H1 (cell line): ENCODE results near the gene OR5A1. TPM values are rescaled to one million over a fixed set of nuclear protein-coding genes. Genes with fewer than 3 reads are reported as not detected.

Experiments
- CTCF ChIA-PET: fragments of 300-600 bp; sonication (Branson Sonifier 250); formaldehyde crosslinking; loops from one replicate; lab custom pipeline; 2021; ENCODE audit not compliant: partially characterized antibody; lab: Charles Lee
- POLR2A ChIA-PET: fragments of 300-600 bp; sonication (Branson Sonifier 250); formaldehyde crosslinking; loops from one replicate; lab custom pipeline; 2021; ENCODE audit warnings: inconsistent platforms; ENCODE audit not compliant: partially characterized antibody; lab: Charles Lee
- DNase-seq, 2 experiments: peaks; one replicate each; pipeline versions ENCODE4 v3.0.0 to v3.0.0-alpha.2; 2010 to 2022; ENCODE audit warnings: low spot score in 2 of 2, low read depth in 1 of 2, mixed read lengths in 1 of 2
- FAIRE-seq: peaks from 2 replicates; lab custom pipeline; 2011; peaks lifted over from hg19 to GRCh38; lab: Jason Lieb, UNC
- H2AFZ ChIP-seq: 2 replicates; pipeline ENCODE4 v1.8.1; 2012; ENCODE audit warnings: low read length, inconsistent platforms
- H2AK5ac ChIP-seq: 2 replicates; pipeline ENCODE4 v1.6.1; 2013; ENCODE audit warnings: low read depth, low read length
- H2BK120ac ChIP-seq: replicated peaks from 2 replicates; pipeline ENCODE3; 2013; ENCODE audit warnings: low read depth, low read length, inconsistent platforms
- H2BK12ac ChIP-seq: 2 replicates; pipeline ENCODE4 v1.6.1; 2013; ENCODE audit warnings: low read depth, low read length
- H2BK15ac ChIP-seq: 2 replicates; pipeline ENCODE4 v1.6.1; 2013; ENCODE audit warnings: low read length
- H2BK20ac ChIP-seq: 2 replicates; pipeline ENCODE4 v1.6.1; 2013; ENCODE audit warnings: low read length
- H2BK5ac ChIP-seq: 2 replicates; pipeline ENCODE4 v1.6.1; 2013; ENCODE audit warnings: low read depth, low read length
- H3K14ac ChIP-seq: 2 replicates; pipeline ENCODE4 v1.6.1; 2013; ENCODE audit warnings: inconsistent platforms; ENCODE audit not compliant: insufficient read length
- H3K18ac ChIP-seq: 2 replicates; pipeline ENCODE4 v1.6.1; 2013; ENCODE audit warnings: low read length; ENCODE audit errors: extremely low read depth
- H3K23ac ChIP-seq: 2 replicates; pipeline ENCODE4 v1.6.1; 2013; ENCODE audit warnings: inconsistent platforms; ENCODE audit not compliant: insufficient read length
- H3K23me2 ChIP-seq: 2 replicates; pipeline ENCODE4 v1.6.1; 2013; ENCODE audit warnings: low read depth, low read length
- H3K27ac ChIP-seq: 2 replicates; pipeline ENCODE4 v1.6.1; 2011; ENCODE audit warnings: low read depth, low read length, inconsistent platforms
- H3K27me3 ChIP-seq, 4 experiments: replicated peaks in 1 of 4; 1 replicate in 1 of 4; 2 replicates in 3 of 4; pipeline versions ENCODE4 v1.6.1 to v1.8.1; 2011 to 2013; ENCODE audit warnings: low read length in 3 of 4, mild to moderate bottlenecking in 3 of 4, inconsistent platforms in 2 of 4, mixed read lengths in 2 of 4, moderate library complexity in 1 of 4; ENCODE audit not compliant: control insufficient read depth in 3 of 4, insufficient read depth in 3 of 4; ENCODE audit errors: extremely low read depth in 1 of 4
- H3K36me3 ChIP-seq, 4 experiments: 2 replicates each; pipeline versions ENCODE4 v1.6.1 to v1.8.1; 2011 to 2013; ENCODE audit warnings: mild to moderate bottlenecking in 4 of 4, low read length in 3 of 4, moderate library complexity in 2 of 4, control low read depth in 1 of 4, inconsistent platforms in 1 of 4; ENCODE audit not compliant: insufficient read depth in 4 of 4, control insufficient read depth in 2 of 4
- H3K4ac ChIP-seq: replicated peaks from 2 replicates; pipeline ENCODE3; 2013; ENCODE audit warnings: low read length, low read depth, mixed read lengths, inconsistent platforms; ENCODE audit not compliant: insufficient read length
- H3K4me1 ChIP-seq, 4 experiments: replicated peaks in 1 of 4; 1 replicate in 1 of 4; 2 replicates in 3 of 4; pipeline versions ENCODE4 v1.6.1 to v1.8.1; 2011 to 2013; ENCODE audit warnings: low read length in 3 of 4, inconsistent platforms in 2 of 4, mixed read lengths in 1 of 4; ENCODE audit not compliant: insufficient read depth in 4 of 4, control insufficient read depth in 3 of 4
- H3K4me2 ChIP-seq, 2 experiments: 2 replicates each; pipeline versions ENCODE4 v1.6.1 to v1.8.1; 2011 to 2013; ENCODE audit warnings: low read depth in 2 of 2, low read length in 2 of 2, control low read depth in 1 of 2, inconsistent platforms in 1 of 2, mild to moderate bottlenecking in 1 of 2; ENCODE audit not compliant: insufficient read depth in 1 of 2
- H3K4me3 ChIP-seq, 4 experiments: fragments of 200-600, 300-600 bp in 1 of 4; sonication (generic), shearing (Covaris generic), sonication (Bioruptor Twin) in 1 of 4; 2 replicates each; pipeline versions ENCODE4 v1.5.1 to v1.8.1; 2011 to 2016; ENCODE audit warnings: low read length in 4 of 4, low read depth in 3 of 4, control low read depth in 2 of 4, inconsistent platforms in 2 of 4, mild to moderate bottlenecking in 2 of 4, mixed read lengths in 1 of 4, moderate library complexity in 1 of 4; ENCODE audit not compliant: insufficient read depth in 2 of 4; ENCODE audit errors: extremely low read depth in 1 of 4
- H3K56ac ChIP-seq: replicated peaks from 2 replicates; pipeline ENCODE3; 2013; ENCODE audit warnings: low read depth, mild to moderate bottlenecking, mixed read lengths, low read length, inconsistent platforms; ENCODE audit not compliant: insufficient read length
- H3K79me1 ChIP-seq: 2 replicates; pipeline ENCODE4 v1.6.1; 2013; ENCODE audit warnings: low read depth, low read length, control low read depth
- H3K79me2 ChIP-seq, 2 experiments: 2 replicates each; pipeline versions ENCODE4 v1.6.1 to v1.8.1; 2012 to 2013; ENCODE audit warnings: low read length in 2 of 2, mild to moderate bottlenecking in 2 of 2, inconsistent platforms in 1 of 2; ENCODE audit not compliant: insufficient read depth in 2 of 2, control insufficient read depth in 1 of 2
- H3K9ac ChIP-seq, 4 experiments: replicated peaks in 1 of 4; 1 replicate in 1 of 4; 2 replicates in 3 of 4; pipeline versions ENCODE4 v1.6.1 to v1.8.1; 2011 to 2013; ENCODE audit warnings: low read depth in 3 of 4, low read length in 3 of 4, control low read depth in 2 of 4, mild to moderate bottlenecking in 2 of 4, moderate library complexity in 2 of 4, inconsistent platforms in 1 of 4; ENCODE audit errors: extremely low read depth in 1 of 4
- H3K9me3 ChIP-seq, 2 experiments: 2 replicates each; pipeline versions ENCODE4 v1.6.1 to v1.8.1; 2012 to 2013; ENCODE audit warnings: mild to moderate bottlenecking in 2 of 2, moderate library complexity in 2 of 2, control low read depth in 1 of 2, inconsistent platforms in 1 of 2, low read depth in 1 of 2, low read length in 1 of 2, mixed read lengths in 1 of 2; ENCODE audit not compliant: insufficient read depth in 2 of 2
- H4K20me1 ChIP-seq, 2 experiments: replicated peaks in 1 of 2; 2 replicates each; pipeline versions ENCODE3 to v1.8.1; 2011 to 2013; ENCODE audit warnings: inconsistent platforms in 2 of 2, low read length in 2 of 2, mild to moderate bottlenecking in 1 of 2; ENCODE audit not compliant: insufficient read depth in 2 of 2, control insufficient read depth in 1 of 2
- H4K5ac ChIP-seq: 2 replicates; pipeline ENCODE4 v1.6.1; 2013; ENCODE audit warnings: low read length, low read depth, mixed read lengths, inconsistent platforms; ENCODE audit not compliant: insufficient read length
- H4K8ac ChIP-seq: 2 replicates; pipeline ENCODE4 v1.8.0; 2013; ENCODE audit warnings: mild to moderate bottlenecking, moderate library complexity, low read length, inconsistent platforms; ENCODE audit not compliant: insufficient read depth; ENCODE audit errors: extremely low read depth
- H4K91ac ChIP-seq: replicated peaks from 2 replicates; pipeline ENCODE3; 2013; ENCODE audit warnings: low read length, mixed read lengths, inconsistent platforms; ENCODE audit not compliant: insufficient read length
- CTCF ChIP-seq, 3 experiments: IDR thresholded peaks; 1 replicate in 2 of 3; 2 replicates in 1 of 3; pipeline versions ENCODE4 v1.5.1 to v1.6.1; 2011; ENCODE audit warnings: low read length in 3 of 3, mild to moderate bottlenecking in 3 of 3, inconsistent platforms in 2 of 3, low read depth in 1 of 3, moderate library complexity in 1 of 3; ENCODE audit not compliant: insufficient read depth in 1 of 3; ENCODE audit errors: control extremely low read depth in 1 of 3
- KDM1A ChIP-seq: fragments of 200-600, 300-600 bp; sonication (generic); IDR thresholded peaks from 2 replicates; pipeline ENCODE4 v1.7.1; 2016; ENCODE audit warnings: mild to moderate bottlenecking, low read length, borderline replicate concordance
- MAX ChIP-seq: IDR thresholded peaks from 2 replicates; pipeline ENCODE4 v1.6.1; 2012; ENCODE audit warnings: inconsistent platforms
- POU5F1 ChIP-seq: IDR thresholded peaks from 2 replicates; pipeline ENCODE4 v1.6.1; 2011; ENCODE audit warnings: low read depth, mild to moderate bottlenecking, low read length, moderate library complexity
- RBBP5 ChIP-seq: IDR thresholded peaks from 2 replicates; pipeline ENCODE4 v1.7.1; 2012; ENCODE audit warnings: low read depth, mild to moderate bottlenecking, inconsistent platforms, low read length, moderate library complexity, borderline replicate concordance
- SAP30 ChIP-seq: fragments of 300-600 bp; sonication (generic); IDR thresholded peaks from 2 replicates; pipeline ENCODE4 v1.7.1; 2012; ENCODE audit warnings: low read length, moderate library complexity, mild to moderate bottlenecking, inconsistent platforms; ENCODE audit not compliant: insufficient read depth, insufficient replicate concordance
- SIRT6 ChIP-seq: IDR thresholded peaks from one replicate; pipeline ENCODE4 v1.7.1; 2012; ENCODE audit warnings: low read length, inconsistent platforms
- SP4 ChIP-seq: IDR thresholded peaks from 2 replicates; pipeline ENCODE4 v1.6.1; 2012; ENCODE audit warnings: low read length, inconsistent platforms
- ZNF274 ChIP-seq: IDR thresholded peaks from 2 replicates; pipeline ENCODE4 v1.7.0; 2012; ENCODE audit warnings: low read length, borderline replicate concordance; ENCODE audit errors: extremely low read depth
- WGBS, 2 experiments: shearing (Covaris generic) in 1 of 2; methylation state at CpG; one replicate each; pipeline versions ENCODE4 v1.1.6 to v1.1.7; 2013 to 2015; ENCODE audit warnings: low lambda C conversion rate in 2 of 2, mixed read lengths in 2 of 2, inconsistent platforms in 1 of 2, low coverage in 1 of 2, missing lambda C conversion rate in 1 of 2; ENCODE audit not compliant: insufficient replicate concordance in 2 of 2, insufficient coverage in 1 of 2, insufficient read length in 1 of 2; ENCODE audit errors: extremely low coverage in 1 of 2, missing lambda C conversion rate in 1 of 2; 5-methylcytosine and 5-hydroxymethylcytosine counted together
- polyA plus RNA-seq, 7 experiments: library from polyadenylated mRNA; depleted of rRNA in 3 of 7; stranded (reverse) in 5 of 7; unstranded in 2 of 7; fragments of >200 nt in 5 of 7; fragments of 200-250 nt in 2 of 7; gene quantifications; 1 replicate in 5 of 7; 2 replicates in 1 of 7; 4 replicates in 1 of 7; pipeline versions ENCODE4 v1.2.1 to v1.2.3, GENCODE V29; 2011 to 2013; ENCODE audit warnings: missing spikeins in 2 of 7, mixed read lengths in 2 of 7
- total RNA-seq: library from RNA; stranded (reverse); fragmentation: NEBNext Ultra II Directional; extraction: Animal tissue kit (Norgen Biotek cat#: 25700); gene quantifications from 2 replicates; pipeline ENCODE4 v1.2.1, GENCODE V29; 2021

OR5A1 gene
- total and polyA plus RNA-seq, 2 of the 8 experiments (the other 6 are each of a cell fraction or from before 2014, with no cell fraction given), result not detected

- no peak within 1 kb of the TSS for H3K56ac ChIP-seq
- H3K18ac ChIP-seq, result peak within 1 kb of the TSS; percentile 7; the same call in 1 of the 2 replicates
- H4K5ac ChIP-seq, result no peak within 1 kb of the TSS
- H3K79me2 ChIP-seq, result no peaks in the 10 kb centered on the region
- H3K79me1 ChIP-seq, result no peaks in the 10 kb centered on the region
- peak within 1 kb of the TSS; percentile 3 for H4K91ac ChIP-seq
- peak within 1 kb of the TSS; percentile 24 for H2BK20ac ChIP-seq
- H2AK5ac ChIP-seq, result no peak within 1 kb of the TSS
- no peak within 1 kb of the TSS for H3K9ac ChIP-seq
- H3K36me3 ChIP-seq, result no peaks in the 10 kb centered on the region
- peak within 1 kb of the TSS in 2 of 4 experiments; percentile 0 to 22; a peak in 2 of 8 replicates for H3K4me3 ChIP-seq
- 0 out of 2 replicates have a peak within 1 kb of the TSS, but pooled peaks have one; percentile 30 for H2BK12ac ChIP-seq
- no peak within 1 kb of the TSS for H3K4ac ChIP-seq
- FAIRE-seq (peak; percentile 52), DNase-seq (peak; percentile 34 to 49)
- ChIA-PET POLR2A (interaction anchor here (0.7 to 1.5 kb wide), 3 partner anchors 171 to 254 kb away, joined by 3 to 5 read pairs (median 4); partner anchors contain the start of gene DTX4), CTCF (interaction anchor here (1.3 to 2.7 kb wide), 5 partner anchors 9 to 268 kb away, joined by 3 to 9 read pairs (median 5); partner anchors contain the start of gene DTX4)
- no peak within 1 kb of the TSS for H3K23ac ChIP-seq
- no peaks in the 10 kb centered on the region for H3K23me2 ChIP-seq
- H3K9me3 ChIP-seq, result no peaks in the 10 kb centered on the region
- H3K4me1 ChIP-seq, result peaks cover 3 to 7% (median 4%) of the 10 kb centered on the region in 4 experiments; a peak in 6 of 7 replicates
- H2BK120ac ChIP-seq, result peak within 1 kb of the TSS; percentile 27
- H3K27me3 ChIP-seq, result no peaks in the 10 kb centered on the region
- 33% methylated on average over 5 of the region's 5 CpGs; no CpG with 5 or more reads in 1 of the 2 experiments for WGBS, 2 experiments
- H2BK15ac ChIP-seq, result no peak within 1 kb of the TSS
- H2AFZ ChIP-seq, result peak within 1 kb of the TSS; percentile 67; the same call in 1 of the 2 replicates
- peak within 1 kb of the TSS; percentile 30; the same call in 1 of the 2 replicates for H3K27ac ChIP-seq
- no peak within 1 kb of the TSS for H4K8ac ChIP-seq
- H3K14ac ChIP-seq, result no peak within 1 kb of the TSS
- H2BK5ac ChIP-seq, result peak within 1 kb of the TSS; percentile 32; the same call in 1 of the 2 replicates
- H3K4me2 ChIP-seq, result peak within 1 kb of the TSS; percentile 40 to 46; a peak in 3 of 4 replicates
- H4K20me1 ChIP-seq, result no peaks in the 10 kb centered on the region
- TF ChIP-seq MAX, result no peak
- TF ChIP-seq POU5F1, result no peak
- TF ChIP-seq SIRT6, result no peak
- no peak for TF ChIP-seq SAP30
- peak; percentile 84 for TF ChIP-seq RBBP5
- no peak for TF ChIP-seq ZNF274
- TF ChIP-seq KDM1A, result no peak
- no peak for TF ChIP-seq CTCF (IDR thresholded peaks at IDR 0.05; ENCODE audit: control extremely low read depth in 1 of 3, insufficient read depth in 1 of 3, low read depth in 1 of 3, low read length in 3 of 3)
- TF ChIP-seq SP4, result no peak
Observed at GRCh38 chr11:59426361-59427067, 9.8 kb upstream of the OR5A1 start, which contains the start of gene OR5A2. OR5A2 (minus strand) TSS chr11:59426413; CDS start chr11:59422953, 3,460 bp downstream.
